Measurements from ENCODE around the gene TUBAL3. TPM values are rescaled to one million over a fixed set of nuclear protein-coding genes. Genes with fewer than 3 reads are reported as not detected.

The TUBAL3 gene
- total RNA-seq, 1 donor from 2014 or later, result not detected

DNA sequence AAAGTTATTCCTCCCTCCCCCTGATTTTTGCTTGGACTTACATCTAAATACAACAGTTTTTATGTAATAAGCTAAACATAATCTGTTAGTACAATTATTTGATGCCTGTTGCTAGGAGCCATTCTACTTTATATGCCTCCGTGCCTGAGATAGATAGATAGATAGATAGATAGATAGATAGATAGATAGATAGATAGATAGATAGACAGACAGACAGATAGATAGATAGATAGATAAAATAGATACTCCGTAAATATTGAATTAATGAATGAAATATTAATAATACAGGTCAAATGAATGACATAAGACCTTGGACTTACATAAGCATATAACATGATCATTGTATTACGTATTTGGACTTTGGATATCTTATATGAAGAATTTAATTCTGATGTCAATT, 30.7 kb upstream of the TUBAL3 start:
- Histone ChIP-seq H3K27ac (no peak overlapping the region), H3K4me1 (no peaks in the 10 kb centered on the region), H3K4me3 (no peak overlapping the region), H3K27me3 (ENCODE audit: low read depth) (no peaks in the 10 kb centered on the region), H3K36me3 (no peaks in the 10 kb centered on the region), H3K9me3 (no peaks in the 10 kb centered on the region)
- intact Hi-C loops (cut with DNase I), result no loop called here
- DNase-seq (no peak), ATAC-seq (no peak)
- TF ChIP-seq, protein P1, sequence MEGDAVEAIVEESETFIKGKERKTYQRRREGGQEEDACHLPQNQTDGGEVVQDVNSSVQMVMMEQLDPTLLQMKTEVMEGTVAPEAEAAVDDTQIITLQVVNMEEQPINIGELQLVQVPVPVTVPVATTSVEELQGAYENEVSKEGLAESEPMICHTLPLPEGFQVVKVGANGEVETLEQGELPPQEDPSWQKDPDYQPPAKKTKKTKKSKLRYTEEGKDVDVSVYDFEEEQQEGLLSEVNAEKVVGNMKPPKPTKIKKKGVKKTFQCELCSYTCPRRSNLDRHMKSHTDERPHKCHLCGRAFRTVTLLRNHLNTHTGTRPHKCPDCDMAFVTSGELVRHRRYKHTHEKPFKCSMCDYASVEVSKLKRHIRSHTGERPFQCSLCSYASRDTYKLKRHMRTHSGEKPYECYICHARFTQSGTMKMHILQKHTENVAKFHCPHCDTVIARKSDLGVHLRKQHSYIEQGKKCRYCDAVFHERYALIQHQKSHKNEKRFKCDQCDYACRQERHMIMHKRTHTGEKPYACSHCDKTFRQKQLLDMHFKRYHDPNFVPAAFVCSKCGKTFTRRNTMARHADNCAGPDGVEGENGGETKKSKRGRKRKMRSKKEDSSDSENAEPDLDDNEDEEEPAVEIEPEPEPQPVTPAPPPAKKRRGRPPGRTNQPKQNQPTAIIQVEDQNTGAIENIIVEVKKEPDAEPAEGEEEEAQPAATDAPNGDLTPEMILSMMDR (IDR thresholded peaks at IDR 0.05), result no peak

DNA sequence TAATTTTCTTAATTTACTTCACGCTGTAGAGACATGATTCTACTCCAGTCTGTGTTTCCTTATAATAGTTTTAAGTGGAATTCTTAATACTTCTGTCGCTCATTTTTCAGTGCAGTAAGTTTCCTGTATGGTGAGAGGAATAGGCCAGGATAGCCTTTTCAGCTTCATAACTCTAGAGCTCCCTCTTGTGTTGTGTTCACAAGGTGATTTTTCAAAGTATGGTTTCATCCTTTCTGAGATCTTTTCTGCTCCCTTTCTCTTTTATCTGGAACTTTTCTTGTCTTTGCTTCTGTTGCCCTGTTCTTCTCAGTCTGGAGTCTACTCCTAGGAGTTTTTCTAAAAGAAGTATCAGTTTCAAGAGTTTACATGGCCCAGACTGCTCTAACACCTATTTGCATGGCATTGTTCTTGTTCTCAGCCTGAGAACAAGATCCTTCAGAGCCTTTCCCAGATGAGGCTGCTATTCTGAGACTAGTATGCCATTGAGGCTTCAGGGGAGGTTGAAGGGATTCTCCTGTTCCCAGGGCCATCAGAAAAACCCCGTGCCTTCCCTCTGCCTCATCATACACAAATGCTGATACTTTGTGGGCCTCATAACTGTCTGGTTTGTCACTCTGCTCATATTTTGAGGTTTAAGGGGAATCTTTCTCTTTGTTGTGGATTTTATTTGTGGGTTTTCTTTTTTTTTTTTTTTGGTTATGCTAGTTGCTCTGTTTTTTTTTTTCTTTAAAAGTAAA, 29.6 kb upstream of the TUBAL3 start:
- Histone ChIP-seq H3K4me3 (no peak overlapping the region), H3K9me3 (no peaks in the 10 kb centered on the region), H3K27me3 (ENCODE audit: low read depth) (no peaks in the 10 kb centered on the region), H3K36me3 (no peaks in the 10 kb centered on the region), H3K4me1 (no peaks in the 10 kb centered on the region), H3K27ac (no peak overlapping the region)
- TF ChIP-seq, protein P1 (IDR thresholded peaks at IDR 0.05), result peak; percentile 66
- intact Hi-C loops (cut with DNase I), result no loop called here
- ATAC-seq (peak; percentile 69 to 71), DNase-seq (no peak)

DNA sequence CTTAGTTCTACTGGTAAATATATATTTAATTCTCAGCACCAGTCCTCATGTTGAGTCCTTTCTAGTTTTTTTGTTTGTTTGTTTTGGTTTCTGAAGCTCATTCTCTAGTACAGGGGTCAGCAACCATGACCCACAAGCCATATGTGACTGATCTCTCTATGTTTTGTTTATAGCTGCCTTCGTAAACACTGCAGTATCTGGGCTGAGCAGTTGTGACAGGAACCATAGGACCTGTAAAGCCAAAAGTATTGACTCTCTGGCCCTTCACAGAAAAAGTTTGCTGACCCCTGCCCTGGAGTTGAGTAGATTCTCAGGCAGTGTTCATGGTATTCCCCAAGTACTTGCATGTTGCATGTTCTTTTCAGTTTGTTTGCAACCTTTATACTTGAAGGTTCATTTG, 28.6 kb upstream of the TUBAL3 start:
- TF ChIP-seq, protein P1 (IDR thresholded peaks at IDR 0.05), result no peak
- Histone ChIP-seq H3K27me3 (ENCODE audit: low read depth) (no peaks in the 10 kb centered on the region), H3K9me3 (no peaks in the 10 kb centered on the region), H3K4me1 (no peaks in the 10 kb centered on the region), H3K36me3 (no peaks in the 10 kb centered on the region), H3K4me3 (no peak overlapping the region), H3K27ac (no peak overlapping the region)
- ATAC-seq, result no peak
- intact Hi-C loops (cut with DNase I), result no loop called here
- no peak for DNase-seq

DNA sequence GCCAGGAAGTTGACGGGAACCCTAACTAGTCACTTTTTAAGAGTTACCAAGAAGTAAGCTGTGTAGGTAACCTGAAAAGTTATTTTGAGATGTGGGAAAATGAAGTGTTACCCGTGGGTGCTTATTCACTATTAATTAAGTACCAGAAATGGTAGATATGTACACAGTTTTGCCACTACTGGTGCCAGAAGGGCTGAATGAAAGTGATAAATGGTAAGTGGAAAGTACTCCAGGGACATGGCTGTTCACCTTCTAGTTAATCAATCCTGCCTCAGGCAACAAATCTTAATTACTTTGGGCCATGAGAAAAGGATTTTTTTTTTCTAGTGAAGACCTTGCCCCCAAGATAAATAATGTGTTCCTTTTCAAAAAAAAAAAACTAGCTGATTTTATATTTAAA, 23.5 kb upstream of the TUBAL3 start:
- TF ChIP-seq, protein P1 (IDR thresholded peaks at IDR 0.05), result no peak

DNA sequence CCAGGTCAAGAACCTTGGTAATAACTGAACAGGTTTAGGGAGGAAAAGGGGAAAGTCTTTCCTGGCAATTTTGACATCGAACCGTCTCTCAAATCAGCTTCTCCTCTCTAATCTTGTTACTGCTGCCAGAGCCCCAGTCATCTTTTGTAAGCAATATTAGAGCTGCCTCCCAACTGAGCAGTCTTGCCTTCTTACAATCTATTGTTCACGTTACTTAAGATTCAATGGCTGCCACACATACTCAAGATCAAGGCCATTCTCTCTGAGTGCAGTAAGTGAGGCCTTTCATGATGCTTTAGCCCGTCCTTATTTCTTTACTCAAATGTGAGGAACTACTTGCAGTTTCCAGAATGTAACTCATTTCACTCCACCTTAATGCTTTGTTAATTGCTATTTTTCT, 20.1 kb upstream of the TUBAL3 start:
- no peak overlapping the region for H3K27ac ChIP-seq
- DNase-seq (no peak), ATAC-seq (no peak)
- H3K4me3 ChIP-seq, result no peak overlapping the region
- H3K9me3 ChIP-seq, result no peaks in the 10 kb centered on the region
- H3K4me1 ChIP-seq, result peaks cover 17% of the 10 kb centered on the region
- TF ChIP-seq, protein P1 (IDR thresholded peaks at IDR 0.05), result no peak
- intact Hi-C loops (cut with DNase I), result loop anchor here (10.0 kb wide), 1 partner anchor 570 kb away; no protein-coding TSS in a partner anchor
- no peaks in the 10 kb centered on the region for H3K27me3 ChIP-seq (ENCODE audit: low read depth)
- H3K36me3 ChIP-seq, result no peaks in the 10 kb centered on the region

More for the DNA sequence above, 23.5 kb upstream of the TUBAL3 start:
- no peak overlapping the region for H3K27ac ChIP-seq
- DNase-seq, result no peak
- H3K9me3 ChIP-seq, result no peaks in the 10 kb centered on the region
- H3K36me3 ChIP-seq, result no peaks in the 10 kb centered on the region
- H3K27me3 ChIP-seq (ENCODE audit: low read depth), result no peaks in the 10 kb centered on the region
- H3K4me3 ChIP-seq, result no peak overlapping the region
- H3K4me1 ChIP-seq, result peaks cover 17% of the 10 kb centered on the region
- intact Hi-C loops (cut with DNase I), result loop anchor here (10.0 kb wide), 1 partner anchor 573 kb away; no protein-coding TSS in a partner anchor
- ATAC-seq, result peak in 1 of 2 donors; percentile 12

Data from lower lobe of right lung (tissue), 2 donors.